BJ (cell line): Measurements from ENCODE around the gene KCNG1. TPM values are rescaled to one million over a fixed set of nuclear protein-coding genes. Genes with fewer than 3 reads are reported as not detected.

Experiments
- CTCF ChIA-PET: fragments of 350-600 bp; formaldehyde crosslinking; extraction: SDS; loops from one replicate; lab custom pipeline; 2021; ENCODE audit warnings: antibody characterized with exemption, inconsistent platforms; lab: Yijun Ruan, JAX
- POLR2A ChIA-PET: fragments of 300-600 bp; sonication (Branson Sonifier 250); formaldehyde crosslinking; extraction: SDS; loops from one replicate; lab custom pipeline; 2021; ENCODE audit warnings: antibody characterized with exemption; lab: Charles Lee
- DNase-seq: peaks from one replicate; pipeline ENCODE4 v3.0.0-alpha.2; 2011; ENCODE audit warnings: low read depth
- H3K27me3 ChIP-seq: 2 replicates; pipeline ENCODE4 v1.6.0; 2011; ENCODE audit warnings: low read length; ENCODE audit not compliant: control insufficient read depth, insufficient read depth
- H3K36me3 ChIP-seq: 2 replicates; pipeline ENCODE4 v1.5.1; 2011; ENCODE audit warnings: low read length; ENCODE audit not compliant: control insufficient read depth, insufficient read depth
- H3K4me3 ChIP-seq: 2 replicates; pipeline ENCODE4 v1.5.1; 2011; ENCODE audit warnings: low read depth, mild to moderate bottlenecking, control low read depth, low read length
- CTCF ChIP-seq: IDR thresholded peaks from 2 replicates; pipeline ENCODE4 v1.5.1; 2011; ENCODE audit warnings: low read depth, mild to moderate bottlenecking, control low read depth, inconsistent platforms, low read length, moderate library complexity; ENCODE audit not compliant: insufficient read depth
- polyA plus RNA-seq: library from polyadenylated mRNA; depleted of rRNA; stranded (reverse); fragments of >200 nt; gene quantifications from 2 replicates; pipeline ENCODE4 v1.2.3, GENCODE V29; 2011

The KCNG1 gene
- polyA plus RNA-seq, 1 experiment, result 18.2 TPM

- no peaks in the 10 kb centered on the region for H3K36me3 ChIP-seq
- no peak overlapping the region for H3K4me3 ChIP-seq
- H3K27me3 ChIP-seq, result peaks cover 6% of the 10 kb centered on the region
- no peak for DNase-seq
- no peak for TF ChIP-seq CTCF
- ChIA-PET POLR2A (no interaction called here), CTCF (interaction anchor here (0.7 to 1.1 kb wide), 3 partner anchors 9 to 38 kb away, joined by 3 to 4 read pairs (median 3); partner anchors contain the start of genes DPM1 and MOCS3)
Measured at GRCh38 chr20:50967586-50967985, 55.3 kb downstream of the KCNG1 start.

- ChIA-PET POLR2A (no interaction called here), CTCF (interaction anchor here (1.1 to 1.7 kb wide), 3 partner anchors 14 to 169 kb away, joined by 4 to 7 read pairs (median 4); no protein-coding TSS in a partner anchor)
- no peak for TF ChIP-seq CTCF
- no peak for DNase-seq
- peak overlapping the region; percentile 92 for H3K4me3 ChIP-seq
- H3K36me3 ChIP-seq, result peaks cover 2% of the 10 kb centered on the region; the same call in 1 of the 2 replicates
- H3K27me3 ChIP-seq, result no peaks in the 10 kb centered on the region
Measured at GRCh38 chr20:50959543-50960126, 63.3 kb downstream of the KCNG1 start.

GRCh38 chr20:50958615-50959542, 64.0 kb downstream of the KCNG1 start, which contains the start of gene MOCS3:
MOCS3 (plus strand) TSS chr20:50958818; CDS start chr20:50958843, 25 bp downstream.
- peak; percentile 48 for DNase-seq
- Histone ChIP-seq H3K4me3 (peak within 1 kb of the TSS; percentile 92), H3K36me3 (peaks cover 2% of the 10 kb centered on the region; the same call in 1 of the 2 replicates), H3K27me3 (no peaks in the 10 kb centered on the region)
- CTCF ChIA-PET, result interaction anchor here (1.0 to 2.8 kb wide), 13 partner anchors 9 to 171 kb away, joined by 3 to 21 read pairs (median 4); partner anchors contain the start of genes ADNP and BCAS4
- TF ChIP-seq CTCF, result no peak
- POLR2A ChIA-PET, result no interaction called here

- no peak for TF ChIP-seq CTCF
- no peak for DNase-seq
- ChIA-PET POLR2A (interaction anchor here (0.7 to 0.9 kb wide), 3 partner anchors 11 to 165 kb away, joined by 4 to 11 read pairs (median 7); partner anchors contain the start of gene BCAS4), CTCF (interaction anchor here (0.5 to 2.8 kb wide), 13 partner anchors 10 to 170 kb away, joined by 3 to 21 read pairs (median 4); partner anchors contain the start of genes ADNP and BCAS4)
- peaks cover 2% of the 10 kb centered on the region; the same call in 1 of the 2 replicates for H3K36me3 ChIP-seq
- peak within 1 kb of the TSS; percentile 92 for H3K4me3 ChIP-seq
- no peaks in the 10 kb centered on the region for H3K27me3 ChIP-seq
Measured at GRCh38 chr20:50957798-50958614, 64.9 kb downstream of the KCNG1 start, which contains the start of gene DPM1. DPM1 (minus strand) TSS chr20:50958532; CDS start chr20:50958523, 9 bp downstream.
